ENCODE results near the gene IGF1R. TPM values are rescaled to one million over a fixed set of nuclear protein-coding genes. Genes with fewer than 3 reads are reported as not detected.

IGF1R gene
- total RNA-seq, 2 experiments from 2014 or later: 21.5 to 23.4 TPM

DNA sequence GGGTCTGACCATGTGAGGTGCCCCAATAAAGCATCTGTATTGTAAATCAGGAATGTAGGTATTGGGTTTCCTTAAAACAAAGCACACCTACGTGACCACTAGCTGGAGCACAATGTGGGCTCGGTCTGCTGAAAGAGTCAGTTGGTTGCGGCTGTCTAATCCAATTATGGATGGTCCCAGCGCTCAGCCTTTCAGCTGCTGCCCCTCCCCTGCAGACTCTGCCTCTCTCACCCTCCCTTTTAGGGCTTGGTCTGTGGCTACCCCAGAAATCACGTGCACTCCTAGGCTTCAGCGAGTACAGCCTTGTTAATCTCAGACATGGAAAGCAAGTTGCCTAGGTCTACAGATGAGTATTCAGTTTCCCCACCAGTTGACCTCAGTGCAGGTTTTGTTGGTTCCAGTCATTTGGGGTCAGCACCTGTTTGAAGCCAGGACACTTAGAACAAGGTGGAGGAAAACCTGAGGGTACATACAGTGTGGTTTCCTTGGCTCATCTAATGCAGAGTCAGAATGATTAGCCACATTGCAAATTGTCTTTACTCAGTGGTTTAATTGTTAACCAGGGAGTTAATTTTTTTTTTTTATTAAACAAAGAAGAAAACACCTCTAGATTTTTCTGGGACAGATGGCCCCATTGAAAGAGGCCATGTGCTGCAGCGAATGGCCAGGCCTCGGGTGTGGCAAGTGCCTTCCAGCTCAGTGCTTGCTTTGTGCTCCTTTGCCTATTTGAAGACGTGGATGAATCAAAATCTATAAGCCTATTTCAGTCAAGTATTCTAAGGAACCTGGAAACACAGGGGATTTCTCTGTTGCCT lies 137.7 kb downstream of the IGF1R start:
- DNase-seq (no peak), ATAC-seq (ENCODE audit: low read depth) (no peak)
- no peaks in the 10 kb centered on the region for H3K9me3 Mint-ChIP-seq
- no peak overlapping the region for H3K4me3 Mint-ChIP-seq
- H3K27me3 Mint-ChIP-seq: no peaks in the 10 kb centered on the region
- peaks cover 7% of the 10 kb centered on the region for H3K4me1 Mint-ChIP-seq
- H3K36me3 Mint-ChIP-seq: no peaks in the 10 kb centered on the region
- H3K27ac Mint-ChIP-seq: no peak overlapping the region
- POLR2A ChIA-PET: no interaction called here

DNA sequence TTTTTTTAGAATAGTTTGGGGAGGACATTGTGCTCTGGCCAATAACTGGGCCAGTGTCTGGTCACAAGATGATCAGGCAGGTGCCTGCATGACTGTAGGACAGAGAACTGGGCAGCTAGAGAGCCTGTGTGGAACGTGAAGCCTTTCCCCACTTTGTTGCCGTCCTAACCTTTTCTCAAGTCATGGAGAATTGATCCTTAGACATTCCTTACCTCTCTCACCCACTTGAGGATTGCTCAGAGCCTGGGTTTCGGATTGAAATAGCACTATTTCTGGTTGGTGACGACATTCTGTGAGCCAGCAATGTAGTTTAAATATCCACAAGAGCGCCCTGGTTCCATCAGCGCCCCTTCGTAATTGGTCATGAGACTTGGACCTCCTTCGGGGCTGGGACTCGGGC lies 138.4 kb downstream of the IGF1R start:
- Mint-ChIP-seq H3K27me3 (no peaks in the 10 kb centered on the region), H3K9me3 (no peaks in the 10 kb centered on the region), H3K4me3 (no peak overlapping the region), H3K27ac (no peak overlapping the region), H3K36me3 (no peaks in the 10 kb centered on the region), H3K4me1 (peaks cover 7% of the 10 kb centered on the region)
- ATAC-seq (ENCODE audit: low read depth) (no peak), DNase-seq (no peak)
- POLR2A ChIA-PET: no interaction called here

DNA sequence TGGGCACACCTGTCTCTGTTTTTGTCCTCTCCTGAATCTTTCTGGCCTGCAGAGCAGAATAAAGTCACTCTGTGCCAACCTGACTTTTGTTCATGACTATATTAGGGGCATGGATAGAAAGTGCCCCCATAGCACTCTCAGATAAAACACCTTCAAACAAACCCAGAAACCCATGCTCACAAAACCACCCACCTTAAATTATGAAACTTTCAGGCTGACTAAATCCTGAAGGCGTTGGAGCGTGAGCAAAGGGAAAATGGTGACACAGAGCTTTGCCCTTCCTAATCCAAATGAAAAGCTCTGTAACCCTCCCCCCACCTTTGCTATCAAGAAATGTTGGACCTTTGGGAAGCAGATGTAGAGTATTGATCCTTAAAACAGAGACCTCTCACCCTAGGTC lies 138.9 kb downstream of the IGF1R start:
- no peaks in the 10 kb centered on the region for H3K9me3 Mint-ChIP-seq
- no peak for ATAC-seq (ENCODE audit: low read depth)
- no peak overlapping the region for H3K27ac Mint-ChIP-seq
- no peak overlapping the region for H3K4me3 Mint-ChIP-seq
- DNase-seq: no peak
- POLR2A ChIA-PET: no interaction called here
- H3K4me1 Mint-ChIP-seq: peaks cover 9% of the 10 kb centered on the region
- no peaks in the 10 kb centered on the region for H3K27me3 Mint-ChIP-seq
- H3K36me3 Mint-ChIP-seq: no peaks in the 10 kb centered on the region

DNA sequence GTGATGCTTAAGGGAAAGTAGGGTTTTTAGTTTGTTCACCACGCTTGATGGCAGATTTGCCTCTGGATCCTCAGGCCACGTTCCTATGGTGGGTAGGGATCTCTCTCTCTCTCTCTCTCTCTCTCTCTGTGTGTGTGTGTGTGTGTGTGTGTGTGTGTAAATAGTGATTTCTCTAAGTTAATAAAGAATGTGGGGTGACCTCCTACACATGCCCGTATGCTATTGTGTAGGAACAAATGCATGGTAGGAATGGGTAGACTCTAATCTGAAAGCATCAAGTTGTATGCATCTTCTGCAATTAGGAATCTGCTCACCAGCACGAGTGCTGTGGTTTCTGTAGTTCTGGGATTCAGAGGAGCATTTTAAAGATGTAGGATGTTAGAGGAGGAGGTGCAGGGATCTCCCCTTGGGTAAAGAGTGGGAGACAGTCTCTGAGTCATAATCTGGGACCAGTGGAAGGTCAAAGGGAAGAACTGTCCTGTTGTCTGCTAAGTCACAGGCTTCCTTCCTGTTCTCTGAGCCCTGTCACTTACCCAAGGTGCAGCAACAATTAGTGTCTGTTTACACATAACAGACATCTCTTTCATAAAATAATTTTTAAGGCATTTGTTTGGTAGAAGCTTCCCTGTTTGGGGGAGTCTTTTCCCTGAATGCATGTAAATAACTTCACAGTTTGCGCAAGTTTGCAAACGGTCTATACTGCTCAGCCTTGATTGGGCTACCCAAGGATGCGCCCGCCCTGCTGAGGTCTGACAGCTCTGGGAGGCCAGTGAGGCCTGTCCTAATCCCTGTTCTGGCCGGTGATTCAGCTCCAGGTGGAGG lies 139.8 kb downstream of the IGF1R start:
- DNase-seq: no peak
- Mint-ChIP-seq H3K4me3 (no peak overlapping the region), H3K36me3 (no peaks in the 10 kb centered on the region), H3K9me3 (no peaks in the 10 kb centered on the region), H3K27ac (no peak overlapping the region), H3K27me3 (no peaks in the 10 kb centered on the region), H3K4me1 (peaks cover 9% of the 10 kb centered on the region)
- POLR2A ChIA-PET: no interaction called here
- ATAC-seq (ENCODE audit: low read depth): no peak

DNA sequence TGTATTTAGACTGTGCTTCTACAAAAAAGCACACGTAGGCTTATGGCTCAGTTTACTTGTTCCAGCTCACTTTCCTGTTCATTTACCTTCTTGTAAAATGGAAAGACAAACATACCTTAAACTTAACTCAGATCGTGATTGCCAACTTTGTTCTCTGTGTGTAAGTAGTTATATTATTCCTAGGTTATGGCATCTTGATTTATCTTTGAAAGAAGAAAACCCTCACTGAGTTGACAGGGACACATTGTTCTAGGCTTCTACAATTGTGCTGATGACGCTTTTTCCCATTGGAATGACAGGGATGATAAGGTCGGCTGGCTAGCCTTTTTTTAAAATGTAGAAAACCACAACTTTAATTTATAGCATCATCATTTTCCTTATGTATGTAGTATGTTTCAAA lies 140.7 kb downstream of the IGF1R start:
- Mint-ChIP-seq H3K27ac (no peak overlapping the region), H3K4me3 (no peak overlapping the region), H3K4me1 (peaks cover 9% of the 10 kb centered on the region), H3K27me3 (no peaks in the 10 kb centered on the region), H3K9me3 (no peaks in the 10 kb centered on the region), H3K36me3 (no peaks in the 10 kb centered on the region)
- ATAC-seq (ENCODE audit: low read depth) (no peak), DNase-seq (no peak)
- POLR2A ChIA-PET: no interaction called here

DNA sequence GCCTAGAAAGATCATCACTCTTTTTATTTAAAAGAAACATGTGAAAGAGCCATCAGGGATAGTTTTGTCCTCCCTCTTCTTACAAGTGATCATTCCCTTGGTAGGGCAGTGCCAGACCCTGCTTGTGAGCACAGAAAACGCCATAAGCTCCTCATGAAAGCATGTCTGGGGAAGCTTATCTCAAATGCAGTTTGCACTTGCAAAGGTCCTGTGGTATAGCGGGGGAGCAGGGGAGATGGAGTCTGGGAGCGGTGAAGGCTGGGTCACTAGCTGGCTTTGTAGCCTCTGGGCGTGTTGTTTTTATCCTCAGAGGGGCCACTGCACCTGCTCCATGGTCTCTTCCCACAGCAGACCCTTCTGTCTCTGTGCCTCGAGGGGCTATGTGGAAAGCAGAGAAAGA lies 141.9 kb downstream of the IGF1R start:
- DNase-seq (no peak), ATAC-seq (ENCODE audit: low read depth) (no peak)
- POLR2A ChIA-PET: no interaction called here
- Mint-ChIP-seq H3K36me3 (no peaks in the 10 kb centered on the region), H3K4me3 (no peak overlapping the region), H3K27me3 (no peaks in the 10 kb centered on the region), H3K9me3 (no peaks in the 10 kb centered on the region), H3K27ac (no peak overlapping the region), H3K4me1 (peaks cover 8% of the 10 kb centered on the region)

DNA sequence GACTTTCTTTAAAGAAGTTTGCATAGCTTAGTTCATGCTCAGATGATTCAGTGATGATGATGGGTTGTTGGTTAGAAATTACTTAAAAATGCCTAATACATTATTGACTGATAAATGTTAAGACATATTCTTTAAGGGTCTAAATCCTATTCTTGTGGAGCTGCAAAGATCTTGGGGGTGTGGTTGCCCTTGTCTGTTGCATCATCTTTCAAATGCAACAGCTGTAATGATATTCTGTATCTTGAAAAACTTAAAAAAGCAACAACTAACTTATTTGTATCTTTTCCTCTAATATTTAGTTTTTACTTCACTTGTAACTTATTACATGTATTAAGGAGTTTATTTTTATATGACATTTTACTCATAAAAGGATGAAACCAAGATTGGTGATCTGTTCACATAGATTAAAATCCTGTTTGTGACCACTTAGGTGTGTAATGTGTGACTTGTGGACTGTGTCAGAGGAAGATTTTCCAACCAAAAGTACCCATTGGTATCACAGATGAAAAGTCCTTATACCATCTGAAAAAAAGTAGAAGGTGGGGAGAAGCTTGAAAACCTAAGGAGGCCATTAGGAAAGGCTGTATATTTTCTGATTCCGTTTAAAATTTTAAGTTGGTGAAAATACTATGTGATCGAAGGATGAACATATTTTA lies 142.8 kb downstream of the IGF1R start:
- POLR2A ChIA-PET: no interaction called here
- no peak for ATAC-seq (ENCODE audit: low read depth)
- peaks cover 8% of the 10 kb centered on the region for H3K4me1 Mint-ChIP-seq

DNA sequence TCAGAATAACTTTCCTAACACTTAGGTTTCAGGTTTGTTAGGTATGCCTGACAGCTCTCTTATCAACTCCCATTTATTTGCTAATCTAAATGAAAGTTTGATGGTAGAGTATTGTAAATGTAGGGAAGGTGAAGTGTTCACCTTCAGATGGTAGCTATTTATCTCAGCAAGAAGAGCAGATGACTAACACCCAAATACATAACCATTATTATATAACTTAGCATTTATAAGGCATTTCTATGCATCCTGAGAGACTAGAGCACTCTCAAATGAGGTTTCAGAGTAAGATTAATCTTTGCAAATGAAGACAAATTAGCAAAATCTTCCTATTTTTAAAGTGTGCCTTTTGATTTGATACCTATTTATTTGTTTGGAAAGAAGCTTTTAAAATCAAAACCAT lies 143.8 kb downstream of the IGF1R start:
- ATAC-seq (ENCODE audit: low read depth): no peak
- H3K27me3 Mint-ChIP-seq: no peaks in the 10 kb centered on the region
- H3K27ac Mint-ChIP-seq: no peak overlapping the region
- H3K36me3 Mint-ChIP-seq: no peaks in the 10 kb centered on the region
- no peaks in the 10 kb centered on the region for H3K9me3 Mint-ChIP-seq
- DNase-seq: no peak
- POLR2A ChIA-PET: no interaction called here
- no peak overlapping the region for H3K4me3 Mint-ChIP-seq
- peaks cover 8% of the 10 kb centered on the region for H3K4me1 Mint-ChIP-seq

More for the DNA sequence above, 142.8 kb downstream of the IGF1R start:
- no peak for DNase-seq
- Mint-ChIP-seq H3K4me3 (no peak overlapping the region), H3K9me3 (no peaks in the 10 kb centered on the region), H3K27me3 (no peaks in the 10 kb centered on the region), H3K36me3 (no peaks in the 10 kb centered on the region), H3K27ac (no peak overlapping the region)

DNA sequence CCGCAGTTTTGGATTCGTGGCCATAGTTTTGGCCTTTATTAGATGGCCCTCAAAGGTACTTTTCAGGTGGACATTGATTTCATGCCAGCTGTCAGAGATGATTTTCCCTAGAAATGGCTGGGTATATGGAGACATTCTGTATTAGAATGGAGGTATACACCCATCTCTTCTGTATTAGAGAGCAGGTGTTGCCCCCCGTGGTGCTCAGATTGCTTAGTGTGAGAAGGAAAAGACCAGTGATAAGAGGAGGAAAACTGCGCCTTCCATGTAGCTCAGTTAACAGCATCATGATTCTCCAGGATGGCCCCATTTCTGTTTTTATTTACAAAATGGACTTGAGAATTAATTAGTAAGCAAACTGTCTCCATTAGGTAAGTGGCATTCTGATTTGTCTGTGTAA lies 145.9 kb downstream of the IGF1R start:
- POLR2A ChIA-PET: no interaction called here
- no peaks in the 10 kb centered on the region for H3K36me3 Mint-ChIP-seq
- no peak overlapping the region for H3K27ac Mint-ChIP-seq
- no peak for ATAC-seq (ENCODE audit: low read depth)
- no peak for DNase-seq
- H3K4me1 Mint-ChIP-seq: peaks cover 2% of the 10 kb centered on the region
- no peaks in the 10 kb centered on the region for H3K9me3 Mint-ChIP-seq
- H3K4me3 Mint-ChIP-seq: no peak overlapping the region
- H3K27me3 Mint-ChIP-seq: no peaks in the 10 kb centered on the region

DNA sequence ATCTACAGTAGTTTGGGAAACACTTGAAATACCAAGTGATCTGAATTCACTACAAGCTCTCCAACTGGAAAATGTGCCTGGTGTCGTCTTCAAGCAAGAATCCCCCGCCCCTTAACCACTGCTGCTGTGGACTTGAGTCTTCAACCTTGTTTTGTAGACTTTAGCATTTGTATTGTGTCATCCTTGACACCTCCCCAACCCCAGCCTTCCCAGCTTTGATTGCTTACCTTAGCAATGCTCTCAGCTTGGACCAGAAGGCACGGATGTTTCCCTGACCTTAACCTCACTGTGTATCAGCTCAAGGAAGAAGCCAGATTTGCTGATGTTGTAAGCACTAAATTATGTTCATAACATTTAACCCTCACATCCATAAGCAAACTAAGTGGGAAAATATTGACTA lies 146.4 kb downstream of the IGF1R start:
- no peak overlapping the region for H3K4me3 Mint-ChIP-seq
- no peaks in the 10 kb centered on the region for H3K27me3 Mint-ChIP-seq
- H3K27ac Mint-ChIP-seq: no peak overlapping the region
- H3K9me3 Mint-ChIP-seq: no peaks in the 10 kb centered on the region
- POLR2A ChIA-PET: no interaction called here
- H3K4me1 Mint-ChIP-seq: peaks cover 4% of the 10 kb centered on the region
- H3K36me3 Mint-ChIP-seq: no peaks in the 10 kb centered on the region
- DNase-seq: no peak
- ATAC-seq (ENCODE audit: low read depth): no peak

DNA sequence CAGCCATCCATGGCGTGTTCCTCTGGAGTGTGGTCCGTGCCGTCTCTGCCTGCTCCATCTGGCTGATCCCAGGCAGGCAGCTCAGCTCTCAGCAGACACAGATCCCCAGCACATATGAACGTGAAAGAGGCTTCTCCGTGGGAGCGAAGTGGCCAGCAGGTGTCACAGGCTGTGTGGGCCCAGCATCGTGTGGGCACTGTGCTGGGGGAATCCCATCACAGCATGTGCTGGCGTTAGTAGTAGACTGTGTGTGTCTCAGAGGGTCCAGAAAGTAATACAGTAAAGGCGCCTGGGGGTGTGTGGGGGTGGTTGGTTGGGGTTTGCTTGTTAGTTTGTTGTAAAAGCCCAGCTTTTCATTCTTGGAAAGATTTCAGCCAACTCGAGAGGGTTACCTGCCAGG lies 147.6 kb downstream of the IGF1R start:
- Mint-ChIP-seq H3K4me3 (no peak overlapping the region), H3K4me1 (peaks cover 6% of the 10 kb centered on the region), H3K27ac (no peak overlapping the region), H3K27me3 (no peaks in the 10 kb centered on the region), H3K9me3 (no peaks in the 10 kb centered on the region), H3K36me3 (no peaks in the 10 kb centered on the region)
- POLR2A ChIA-PET: no interaction called here
- ATAC-seq (ENCODE audit: low read depth) (no peak), DNase-seq (no peak)

DNA sequence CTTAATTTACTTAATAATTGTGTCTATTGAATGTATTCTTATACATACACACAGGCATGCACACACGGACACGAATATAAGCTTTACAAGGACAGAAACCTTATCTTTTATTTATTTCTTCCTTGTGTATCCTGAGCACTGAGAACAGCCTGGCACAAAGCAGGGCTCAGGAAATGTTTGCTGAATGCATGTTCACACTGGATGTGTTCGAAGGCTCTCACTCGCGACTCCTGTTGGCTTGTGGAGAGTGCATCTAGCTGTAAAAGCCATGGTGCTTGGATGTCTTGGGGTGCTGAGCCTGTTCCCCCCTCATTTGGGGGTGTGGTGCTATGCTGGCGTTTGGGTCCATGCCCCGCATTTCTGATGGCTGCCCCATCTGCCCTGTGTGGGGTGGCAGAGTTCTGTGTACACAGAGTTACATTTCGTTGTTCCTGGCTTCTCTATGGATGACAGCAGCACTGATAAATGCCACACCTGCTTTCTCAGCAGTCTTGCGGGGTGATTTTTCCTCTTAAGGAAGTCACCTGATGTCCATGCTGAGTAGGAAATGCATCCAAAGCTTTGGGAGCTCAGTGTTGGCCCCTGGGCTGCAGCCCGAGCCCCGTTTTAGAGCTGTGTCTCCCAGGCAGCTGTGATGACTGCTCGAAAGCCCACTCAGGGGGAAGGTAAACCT lies 148.5 kb downstream of the IGF1R start:
- no peak overlapping the region for H3K4me3 Mint-ChIP-seq
- no peak for ATAC-seq (ENCODE audit: low read depth)
- no peaks in the 10 kb centered on the region for H3K9me3 Mint-ChIP-seq
- H3K27ac Mint-ChIP-seq: no peak overlapping the region
- POLR2A ChIA-PET: no interaction called here
- H3K27me3 Mint-ChIP-seq: no peaks in the 10 kb centered on the region
- H3K36me3 Mint-ChIP-seq: no peaks in the 10 kb centered on the region
- no peak for DNase-seq
- peaks cover 10% of the 10 kb centered on the region for H3K4me1 Mint-ChIP-seq

DNA sequence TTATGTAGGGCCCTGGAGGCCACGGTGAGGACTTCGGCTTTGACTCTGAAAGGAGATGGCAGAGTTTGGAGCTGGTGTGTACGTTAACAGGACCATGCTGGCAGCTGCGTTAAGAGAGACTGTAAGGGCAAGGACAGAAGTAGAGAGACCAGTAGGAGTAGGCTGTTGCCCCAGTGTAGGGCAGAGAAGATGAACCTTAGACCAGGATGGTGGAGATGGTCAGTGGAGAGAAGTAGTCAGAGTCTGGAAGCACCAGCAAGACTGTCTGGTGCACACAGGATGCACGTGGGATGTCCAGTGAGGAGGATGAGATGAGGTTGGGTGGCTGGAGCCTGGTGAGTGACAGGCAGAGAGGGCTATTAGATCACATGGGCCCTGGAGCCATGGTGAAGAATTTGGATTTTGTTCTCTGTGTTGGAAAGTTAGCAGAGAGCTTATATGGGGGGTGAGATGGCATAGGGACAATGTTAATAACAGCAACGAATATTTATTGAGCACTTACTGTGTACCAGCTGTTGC lies 150.1 kb downstream of the IGF1R start:
- POLR2A ChIA-PET: no interaction called here
- Mint-ChIP-seq H3K27ac (no peak overlapping the region), H3K9me3 (no peaks in the 10 kb centered on the region), H3K4me1 (peaks cover 8% of the 10 kb centered on the region), H3K36me3 (no peaks in the 10 kb centered on the region), H3K4me3 (no peak overlapping the region), H3K27me3 (no peaks in the 10 kb centered on the region)
- ATAC-seq (ENCODE audit: low read depth) (no peak), DNase-seq (no peak)
